Activated T-cell treated with anti-CD3 and anti-CD28 coated beads, Interleukin-2, amount 50 U/mL, for 1 hour (primary cell): ENCODE results near the gene PLEKHA4.
"Not testable (repeated sequence)": the region's sequence is repeated elsewhere in the genome, so short reads cannot be mapped to it uniquely, and the experiment has no call there.

Experiments used
- DNase-seq: peaks from one replicate; pipeline ENCODE4 v3.0.0-alpha.2; 2020

Gene PLEKHA4

DNA sequence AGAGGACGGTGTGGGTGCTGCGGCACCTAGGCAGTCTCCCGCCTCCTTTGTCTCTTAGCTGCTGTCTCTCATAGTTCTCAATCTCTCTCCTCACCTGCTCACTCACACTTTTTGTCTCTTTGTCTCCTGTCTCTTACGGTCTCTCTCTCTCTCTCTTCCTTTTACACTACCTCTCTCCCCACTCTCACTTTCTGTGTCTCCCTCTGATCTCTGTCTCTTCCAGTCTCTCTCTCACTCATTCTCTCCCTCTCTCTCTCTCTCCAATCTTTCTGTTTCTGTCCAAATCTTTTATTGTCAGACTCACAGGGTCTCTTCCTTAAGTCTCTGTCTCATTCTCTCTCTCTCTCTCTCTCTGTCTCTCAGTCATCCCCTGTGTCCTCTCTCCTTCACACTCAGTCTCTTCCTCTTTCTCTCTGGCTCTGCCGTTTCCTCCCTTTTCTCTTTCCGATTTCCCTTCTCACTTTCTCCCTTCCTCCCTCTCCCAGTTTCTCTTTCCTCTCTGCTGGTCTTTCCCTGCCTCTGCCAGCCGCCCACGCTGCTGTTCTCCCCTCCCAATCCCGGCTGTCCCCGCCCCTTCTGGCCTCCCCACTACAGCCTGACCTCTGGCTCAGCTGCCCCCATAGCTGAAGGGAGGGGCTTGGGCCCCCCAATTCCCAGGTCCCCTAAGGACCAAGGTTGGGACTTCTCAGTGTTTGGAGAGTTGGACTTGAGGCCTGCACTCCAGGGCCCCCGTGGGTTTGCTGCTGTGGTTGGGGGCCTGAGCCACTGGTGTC is at the start of gene PLEKHA4:
Gene PLEKHA4, minus strand, starts transcription at position 504 of the 773 bp plus-strand sequence. CDS start 997 bp downstream, outside the sequence.
- no peak for DNase-seq

GRCh38 chr19:48918071-48918470 is 49.7 kb upstream of the PLEKHA4 start:
- no peak for DNase-seq

DNA sequence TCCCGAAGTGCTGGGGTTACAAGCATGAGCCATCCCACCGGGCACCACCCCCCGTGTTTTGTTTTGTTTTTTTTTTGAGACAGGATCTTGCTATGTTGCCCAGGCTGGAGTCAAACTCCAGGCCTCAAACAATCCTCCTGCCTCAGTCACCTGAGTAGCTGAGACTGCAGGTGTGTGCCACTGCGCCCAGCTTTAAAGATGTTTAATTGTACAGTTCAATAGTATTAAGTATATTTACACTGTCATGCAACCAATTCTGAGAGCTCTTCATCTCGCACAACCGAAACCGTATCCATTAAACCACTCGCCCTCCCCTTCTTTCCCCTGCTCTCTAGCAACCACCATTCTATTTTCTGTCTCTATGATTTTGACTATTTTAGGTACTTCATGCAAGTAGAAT is 47.3 kb upstream of the PLEKHA4 start:
- no peak for DNase-seq

DNA sequence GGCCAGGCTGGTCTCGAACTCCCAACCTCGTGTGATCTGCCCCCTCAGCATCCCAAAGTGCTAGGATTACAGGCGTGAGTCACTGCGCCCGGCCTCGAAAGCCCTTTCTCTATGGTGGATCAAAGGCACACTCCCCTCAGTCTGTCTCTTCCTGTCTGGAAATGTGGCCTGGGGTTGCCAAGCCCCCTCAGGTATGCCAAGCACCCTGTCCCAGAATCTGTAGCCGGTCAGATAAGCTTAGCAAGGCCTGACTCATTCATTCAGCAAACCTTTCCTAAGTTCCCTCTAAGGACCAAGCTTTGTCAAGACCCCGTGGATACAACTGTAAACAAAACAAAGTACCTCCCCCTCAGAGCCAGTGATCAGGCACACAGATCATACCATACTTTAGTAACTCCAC is 45.8 kb upstream of the PLEKHA4 start:
- no peak for DNase-seq

DNA sequence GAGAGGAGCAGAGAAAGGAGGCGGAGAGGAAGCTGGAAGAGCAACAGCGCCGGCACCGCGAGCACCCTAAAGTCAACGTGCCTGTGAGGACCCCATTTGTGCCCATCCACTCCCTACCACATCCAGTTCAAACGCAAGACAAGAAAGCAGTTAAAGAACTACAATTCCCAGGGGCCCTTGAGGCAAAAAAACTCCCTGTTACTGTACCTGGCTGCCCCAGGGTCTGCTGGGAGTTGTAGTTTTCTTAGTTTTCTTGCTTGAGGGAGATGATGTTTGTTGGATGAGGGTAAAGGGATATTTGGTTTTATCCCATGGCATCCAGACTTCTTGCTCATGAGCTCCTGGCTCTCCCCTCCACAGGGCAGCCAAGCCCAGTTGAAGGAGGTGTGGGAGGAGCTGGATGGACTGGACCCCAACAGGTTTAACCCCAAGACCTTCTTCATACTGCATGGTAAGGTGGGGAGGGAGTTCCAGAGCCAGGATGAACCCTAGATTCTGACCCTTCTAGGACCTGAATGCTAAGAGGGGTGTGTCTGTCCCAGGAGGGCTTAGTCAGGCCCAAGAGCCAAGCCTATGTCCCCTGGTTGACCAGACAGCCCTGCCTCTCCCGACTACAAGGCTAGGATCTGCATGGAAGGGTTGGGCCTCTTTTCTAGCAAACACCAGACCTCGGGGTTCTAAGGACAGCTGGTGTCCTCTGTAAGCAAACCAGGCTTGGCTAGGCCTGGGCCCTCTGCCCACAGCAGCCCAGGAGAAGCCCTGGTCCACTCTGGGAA is 44.9 kb upstream of the PLEKHA4 start:
- DNase-seq: peak; percentile 27

- DNase-seq: no peak
These were observed 42.4 kb upstream of the PLEKHA4 start for GRCh38 chr19:48910803-48911202.

DNA sequence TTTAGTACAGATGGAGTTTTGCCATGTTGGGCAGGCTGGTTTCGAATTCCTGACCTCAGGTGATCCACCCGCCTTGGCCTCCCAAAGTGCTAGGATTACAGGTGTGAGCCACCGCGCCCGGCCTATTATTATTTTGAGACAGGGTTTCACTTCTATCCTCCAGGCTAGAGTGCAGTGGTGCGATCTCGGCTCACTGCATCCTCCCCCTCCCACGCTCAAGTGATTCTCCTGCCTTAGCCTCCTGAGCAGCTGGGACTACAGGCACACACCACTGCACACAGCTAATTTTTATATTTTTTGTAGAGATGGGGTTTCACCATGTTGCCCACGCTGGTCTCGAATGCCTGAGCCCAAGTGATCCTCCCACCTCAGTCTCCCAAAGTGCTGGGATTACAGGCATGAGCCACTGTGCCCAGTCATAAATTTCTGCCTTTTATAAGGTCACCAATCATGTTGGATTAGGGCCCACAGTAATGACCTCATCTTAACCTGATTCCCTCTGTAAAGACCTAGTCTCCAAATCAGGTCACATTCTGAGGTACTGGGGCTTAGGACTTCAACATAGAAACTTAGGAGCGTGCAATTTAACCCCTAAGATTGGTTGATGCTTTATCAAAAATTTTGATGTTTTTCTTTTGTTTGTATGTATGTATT is 41.1 kb upstream of the PLEKHA4 start:
- not testable (repeated sequence) for DNase-seq

- no peak for DNase-seq
These were observed 39.3 kb upstream of the PLEKHA4 start for GRCh38 chr19:48907671-48908070.

DNA sequence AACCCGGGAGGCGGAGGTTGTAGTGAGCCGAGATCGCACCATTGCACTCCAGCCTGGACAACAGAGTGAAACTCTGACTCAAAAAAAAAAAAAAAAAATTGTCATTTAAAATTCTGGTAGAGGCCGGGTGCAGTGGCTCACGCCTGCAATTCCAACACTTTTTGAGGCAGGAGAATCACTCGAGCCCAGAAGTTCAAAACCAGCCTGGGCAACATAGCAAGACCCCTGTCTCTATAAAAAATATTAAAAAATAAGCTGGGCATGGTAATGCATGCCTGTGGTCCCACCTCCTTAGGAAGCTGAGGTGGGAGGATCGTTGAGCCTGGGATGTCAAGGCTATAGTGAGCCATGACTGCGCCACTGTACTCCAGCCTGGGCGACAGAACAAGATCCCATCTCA is 37.9 kb upstream of the PLEKHA4 start:
- no peak for DNase-seq

DNA sequence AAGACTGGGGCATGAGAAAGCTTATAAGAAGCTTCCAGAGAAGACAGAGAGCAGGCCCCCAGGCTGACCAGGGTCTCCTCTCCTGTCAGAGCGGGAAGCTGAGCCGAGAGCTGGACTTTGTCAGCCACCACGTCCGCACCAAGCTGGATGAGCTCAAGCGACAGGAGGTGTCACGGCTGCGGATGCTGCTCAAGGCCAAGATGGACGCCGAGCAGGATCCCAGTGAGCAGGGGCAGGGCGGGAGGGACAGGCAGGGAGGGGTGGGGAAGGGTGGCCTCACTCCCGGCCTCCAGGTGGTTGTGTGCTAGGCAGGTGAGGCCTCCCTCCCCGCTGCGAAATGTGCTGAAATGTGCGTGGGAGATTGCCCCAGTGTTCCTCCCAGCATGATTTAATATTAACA is 37.2 kb upstream of the PLEKHA4 start:
- no peak for DNase-seq

DNA sequence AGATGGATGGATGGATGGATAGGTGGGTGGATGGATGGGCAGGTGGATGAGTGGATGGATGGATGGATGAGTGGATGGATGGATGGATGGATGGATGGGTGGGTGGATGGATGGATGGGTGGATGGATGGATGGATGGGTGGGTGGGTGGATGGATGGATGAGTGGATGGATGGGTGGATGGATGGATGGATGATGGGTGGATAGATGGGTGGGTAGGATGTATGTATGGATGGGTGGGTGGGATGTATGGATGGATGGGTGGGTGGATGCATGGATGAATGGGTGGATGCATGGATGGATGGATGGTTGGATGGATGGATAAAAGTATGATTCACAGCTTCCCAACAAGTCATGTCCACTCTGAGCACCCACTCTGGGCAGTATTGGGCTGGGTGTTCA is 35.4 kb upstream of the PLEKHA4 start:
- not testable (repeated sequence) for DNase-seq

GRCh38 chr19:48902291-48902690 is 33.9 kb upstream of the PLEKHA4 start:
- not testable (repeated sequence) for DNase-seq

- peak; percentile 44 for DNase-seq
These were observed 32.3 kb upstream of the PLEKHA4 start for GRCh38 chr19:48900477-48901406.

DNA sequence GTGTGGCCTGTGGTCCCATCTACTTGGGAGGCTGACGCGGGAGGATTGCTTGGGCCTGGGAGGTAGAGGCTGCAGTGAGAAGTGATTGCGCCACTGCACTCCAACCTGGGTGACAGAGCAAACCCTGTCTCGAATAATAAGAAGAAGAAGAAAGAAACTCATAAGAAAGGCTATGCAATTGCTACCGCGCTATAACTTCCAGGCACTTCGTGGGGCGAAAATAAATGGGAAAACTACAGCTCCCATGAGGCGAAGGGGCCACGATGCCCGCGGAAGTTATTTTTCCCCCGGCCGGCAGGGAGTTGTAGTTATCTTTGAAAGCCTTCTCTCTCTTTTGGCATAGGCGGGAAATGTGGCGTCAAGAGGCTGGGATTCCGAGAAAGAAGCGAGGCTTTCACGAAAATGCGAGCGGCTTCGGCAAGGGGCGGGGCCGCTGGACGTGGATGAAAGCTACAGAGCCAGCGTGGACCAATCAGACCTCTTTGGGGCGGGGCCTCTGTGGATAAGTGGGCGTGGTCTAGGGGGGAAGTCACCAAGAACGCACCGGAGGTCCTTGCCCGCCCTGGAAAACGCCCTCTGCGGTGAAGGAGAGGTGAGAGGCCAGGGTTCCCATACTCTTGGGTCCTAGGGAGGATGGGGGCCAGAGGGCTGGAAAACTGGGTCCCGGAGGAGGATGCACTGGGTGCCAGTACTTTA is 31.5 kb upstream of the PLEKHA4 start, which contains the start of gene NUCB1:
Gene NUCB1, plus strand, starts transcription at position 532 of the 696 bp plus-strand sequence. CDS start 485 bp downstream, outside the sequence.
- peak; percentile 99 for DNase-seq

- DNase-seq: not testable (repeated sequence)
These were observed 31.0 kb upstream of the PLEKHA4 start for GRCh38 chr19:48899386-48899749.

DNA sequence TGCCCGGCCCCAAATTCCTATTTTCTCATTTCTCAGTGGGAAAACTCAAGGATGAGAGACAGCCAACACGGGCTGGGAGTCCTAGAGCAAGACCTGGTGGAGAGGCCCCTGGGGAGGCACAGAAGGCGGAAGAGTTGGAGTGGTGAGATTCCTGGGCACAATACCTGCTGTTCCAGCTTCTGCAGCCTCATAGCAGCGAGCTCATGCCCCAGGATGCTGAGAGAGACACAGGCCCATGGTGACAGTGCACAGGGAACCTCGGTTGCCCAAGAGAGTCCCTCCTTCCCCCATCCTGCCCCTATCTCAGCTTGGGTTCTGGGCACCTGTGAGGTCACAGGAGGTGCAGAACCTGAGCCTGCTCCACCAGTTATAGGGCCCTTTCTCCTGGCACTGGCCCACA is 28.8 kb upstream of the PLEKHA4 start:
- no peak for DNase-seq

- DNase-seq: peak; percentile 49
These were observed 27.8 kb upstream of the PLEKHA4 start for GRCh38 chr19:48896191-48896720.

DNA sequence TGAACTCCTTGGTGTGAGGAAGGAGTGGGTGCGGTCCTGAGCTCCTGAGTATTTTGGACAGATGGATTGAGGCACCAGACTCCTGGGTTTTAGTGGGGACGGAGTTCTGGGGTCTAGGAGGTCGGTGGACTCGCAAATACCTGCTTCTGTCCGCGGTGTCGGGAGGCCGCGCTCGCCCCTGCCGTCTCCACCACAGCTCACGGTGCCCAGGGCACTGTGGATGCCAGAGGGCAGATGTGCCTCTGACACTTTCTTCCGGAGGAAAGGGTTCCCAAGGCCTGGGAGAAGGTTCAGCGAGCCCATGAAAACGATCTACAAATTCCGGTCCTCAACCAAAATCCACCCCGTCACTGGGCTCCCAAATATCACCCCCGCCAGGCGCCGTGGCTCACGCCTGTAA is 26.8 kb upstream of the PLEKHA4 start:
- DNase-seq: no peak

- DNase-seq: no peak
These were observed 22.1 kb upstream of the PLEKHA4 start for GRCh38 chr19:48890551-48890950.

GRCh38 chr19:48889496-48889895 is 21.1 kb upstream of the PLEKHA4 start:
- not testable (repeated sequence) for DNase-seq

DNA sequence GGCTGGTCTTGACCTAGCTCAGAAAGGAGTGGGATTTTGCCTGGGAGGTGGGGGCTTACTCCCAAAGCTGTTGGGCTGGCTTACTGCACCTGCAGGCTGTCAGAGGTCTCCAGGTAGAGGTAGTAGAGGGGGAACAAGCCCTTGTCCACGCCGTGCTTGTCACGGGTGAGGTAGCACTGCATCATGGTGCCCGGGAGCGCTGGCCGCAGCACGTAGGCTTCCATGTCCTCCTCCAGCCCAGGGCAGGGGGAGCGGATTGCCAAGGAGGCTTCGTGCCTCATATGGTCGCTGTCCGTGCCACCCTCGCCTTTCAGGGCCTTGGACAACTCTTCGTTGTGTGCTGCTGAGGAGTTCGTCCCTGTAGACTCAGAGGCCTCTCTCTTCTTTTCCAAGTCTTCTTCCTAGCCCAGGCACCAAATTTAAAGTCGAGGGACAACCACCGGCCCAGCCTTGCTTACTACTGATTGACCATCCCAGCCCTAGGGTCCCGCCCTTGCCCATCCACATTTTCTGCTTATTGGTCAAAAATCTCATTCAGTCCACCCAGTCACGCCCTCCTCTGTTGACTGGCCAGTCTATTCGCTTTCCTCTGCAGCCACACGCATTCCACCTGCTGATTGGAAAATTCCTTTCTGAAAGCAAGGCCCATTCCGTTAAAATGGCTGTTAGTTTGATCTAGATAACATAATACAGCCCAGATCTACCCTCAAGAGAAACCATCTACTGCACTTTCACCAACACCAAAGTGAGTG is 19.6 kb upstream of the PLEKHA4 start:
- no peak for DNase-seq
